ENCODE data around the gene SLIRP. TPM values are rescaled to one million over a fixed set of nuclear protein-coding genes. Genes with fewer than 3 reads are reported as not detected.

SLIRP gene
- total and polyA plus RNA-seq, 8 donors: 68.6 to 93.9 (median 75.1) TPM

DNA sequence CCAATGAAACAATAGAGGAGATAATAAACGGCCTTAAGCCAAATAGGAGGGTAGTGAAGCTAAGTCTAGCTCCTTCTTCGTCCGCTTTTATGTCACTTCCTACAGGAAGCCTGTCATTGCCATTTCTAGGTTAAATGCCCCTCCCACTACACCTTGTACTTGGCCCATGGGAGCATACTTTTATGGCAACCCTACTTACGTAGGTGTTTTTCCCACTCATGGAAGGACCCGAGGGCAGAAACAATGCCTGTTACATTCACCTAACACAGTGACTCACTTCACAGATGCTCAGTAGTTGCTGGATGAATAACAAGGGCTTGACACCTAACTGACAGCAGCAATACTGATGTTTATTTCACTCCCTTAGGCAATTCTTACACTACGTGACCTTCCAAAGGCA, 44.6 kb upstream of the SLIRP start:
- no peak for DNase-seq
- no peaks in the 10 kb centered on the region for H3K36me3 ChIP-seq
- no peak for ATAC-seq
- H3K4me3 ChIP-seq: no peak overlapping the region
- intact Hi-C loops (cut with DNase I): no loop called here
- H3K4me1 ChIP-seq: peaks cover 0 to 26% of the 10 kb centered on the region in 2 donors
- no peak overlapping the region for H3K27ac ChIP-seq
- no peaks in the 10 kb centered on the region for H3K9me3 ChIP-seq
- TF ChIP-seq, protein P1, sequence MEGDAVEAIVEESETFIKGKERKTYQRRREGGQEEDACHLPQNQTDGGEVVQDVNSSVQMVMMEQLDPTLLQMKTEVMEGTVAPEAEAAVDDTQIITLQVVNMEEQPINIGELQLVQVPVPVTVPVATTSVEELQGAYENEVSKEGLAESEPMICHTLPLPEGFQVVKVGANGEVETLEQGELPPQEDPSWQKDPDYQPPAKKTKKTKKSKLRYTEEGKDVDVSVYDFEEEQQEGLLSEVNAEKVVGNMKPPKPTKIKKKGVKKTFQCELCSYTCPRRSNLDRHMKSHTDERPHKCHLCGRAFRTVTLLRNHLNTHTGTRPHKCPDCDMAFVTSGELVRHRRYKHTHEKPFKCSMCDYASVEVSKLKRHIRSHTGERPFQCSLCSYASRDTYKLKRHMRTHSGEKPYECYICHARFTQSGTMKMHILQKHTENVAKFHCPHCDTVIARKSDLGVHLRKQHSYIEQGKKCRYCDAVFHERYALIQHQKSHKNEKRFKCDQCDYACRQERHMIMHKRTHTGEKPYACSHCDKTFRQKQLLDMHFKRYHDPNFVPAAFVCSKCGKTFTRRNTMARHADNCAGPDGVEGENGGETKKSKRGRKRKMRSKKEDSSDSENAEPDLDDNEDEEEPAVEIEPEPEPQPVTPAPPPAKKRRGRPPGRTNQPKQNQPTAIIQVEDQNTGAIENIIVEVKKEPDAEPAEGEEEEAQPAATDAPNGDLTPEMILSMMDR (IDR thresholded peaks at IDR 0.05): no peak
- no peaks in the 10 kb centered on the region for H3K27me3 ChIP-seq

DNA sequence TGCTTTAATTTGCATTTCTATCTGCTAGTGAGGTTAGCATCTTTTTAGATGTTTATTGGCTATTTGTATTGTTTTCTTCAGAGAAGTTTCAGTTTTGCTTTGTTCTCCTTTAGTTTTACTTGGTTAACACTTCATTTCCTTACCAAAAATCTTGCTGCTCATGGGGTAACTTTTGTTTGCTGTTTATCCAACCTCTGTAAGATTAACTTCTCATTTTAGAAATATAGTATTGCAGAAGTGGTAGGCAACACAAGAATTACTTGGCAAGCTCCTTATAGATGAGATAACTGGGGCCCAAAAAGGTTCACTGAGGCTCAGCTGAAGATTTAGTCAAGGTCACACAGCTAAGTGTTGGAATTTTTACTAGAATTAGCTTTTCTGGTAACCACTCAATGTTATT, 40.6 kb upstream of the SLIRP start:
- intact Hi-C loops (cut with DNase I): no loop called here
- DNase-seq: no peak

DNA sequence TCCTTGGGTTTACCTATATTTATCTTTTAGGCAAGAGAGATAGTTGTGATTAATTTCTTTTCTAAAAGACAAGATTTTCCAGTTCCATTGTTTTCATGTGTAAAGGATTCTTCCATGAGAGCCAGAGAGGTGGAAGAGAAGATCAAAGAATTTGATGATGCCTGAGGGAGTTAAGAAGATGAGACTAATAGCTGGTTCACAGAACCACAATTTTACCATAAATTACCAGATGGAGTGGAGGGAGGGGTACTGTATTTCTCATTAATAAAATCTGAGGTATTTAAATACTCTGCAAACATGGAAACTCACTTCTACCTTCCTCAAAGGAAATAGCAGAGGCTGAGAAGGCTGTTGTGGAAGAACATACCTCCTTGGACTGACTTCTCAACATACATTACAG, 34.7 kb upstream of the SLIRP start:
- Histone ChIP-seq H3K36me3 (peaks cover 0 to 56% of the 10 kb centered on the region in 2 donors), H3K4me3 (no peak overlapping the region), H3K27ac (no peak overlapping the region), H3K27me3 (no peaks in the 10 kb centered on the region), H3K9me3 (no peaks in the 10 kb centered on the region), H3K4me1 (peaks cover 0 to 4% of the 10 kb centered on the region in 2 donors)
- TF ChIP-seq, protein P1 (IDR thresholded peaks at IDR 0.05): no peak
- DNase-seq (no peak), ATAC-seq (no peak)
- intact Hi-C loops (cut with DNase I): no loop called here

More for the DNA sequence above, 40.6 kb upstream of the SLIRP start:
- ATAC-seq: no peak
- H3K27me3 ChIP-seq: no peaks in the 10 kb centered on the region
- H3K27ac ChIP-seq: no peak overlapping the region
- peaks cover 0 to 9% of the 10 kb centered on the region in 2 donors for H3K4me1 ChIP-seq
- H3K9me3 ChIP-seq: no peaks in the 10 kb centered on the region
- H3K4me3 ChIP-seq: no peak overlapping the region
- H3K36me3 ChIP-seq: peaks cover 0 to 9% of the 10 kb centered on the region in 2 donors
- TF ChIP-seq, protein P1 (IDR thresholded peaks at IDR 0.05): no peak

DNA sequence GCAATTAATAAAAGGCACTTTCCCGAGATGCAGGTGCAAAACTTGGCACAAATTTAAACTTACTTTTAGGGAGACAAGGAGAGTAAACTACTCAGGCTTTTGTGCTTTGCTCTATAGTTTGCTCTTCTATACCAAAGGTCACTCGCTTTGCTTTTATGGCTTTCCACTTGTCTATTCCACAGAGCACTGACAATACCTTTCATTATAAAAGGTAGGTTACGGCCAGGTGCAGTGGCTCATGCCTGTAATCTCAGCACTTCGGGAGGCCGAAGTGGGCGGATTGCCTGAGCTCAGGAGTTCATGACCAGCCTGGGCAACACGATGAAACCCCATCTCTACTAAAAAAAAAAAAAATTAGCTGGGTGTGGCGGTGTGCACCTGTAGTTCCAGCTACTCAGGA, 33.0 kb upstream of the SLIRP start:
- H3K9me3 ChIP-seq: no peaks in the 10 kb centered on the region
- no peaks in the 10 kb centered on the region for H3K27me3 ChIP-seq
- H3K4me1 ChIP-seq: no peaks in the 10 kb centered on the region
- peaks cover 0 to 73% of the 10 kb centered on the region in 2 donors for H3K36me3 ChIP-seq
- ATAC-seq (no peak), DNase-seq (no peak)
- TF ChIP-seq, protein P1 (IDR thresholded peaks at IDR 0.05): no peak
- no peak overlapping the region for H3K4me3 ChIP-seq
- intact Hi-C loops (cut with DNase I): no loop called here
- H3K27ac ChIP-seq: no peak overlapping the region

DNA sequence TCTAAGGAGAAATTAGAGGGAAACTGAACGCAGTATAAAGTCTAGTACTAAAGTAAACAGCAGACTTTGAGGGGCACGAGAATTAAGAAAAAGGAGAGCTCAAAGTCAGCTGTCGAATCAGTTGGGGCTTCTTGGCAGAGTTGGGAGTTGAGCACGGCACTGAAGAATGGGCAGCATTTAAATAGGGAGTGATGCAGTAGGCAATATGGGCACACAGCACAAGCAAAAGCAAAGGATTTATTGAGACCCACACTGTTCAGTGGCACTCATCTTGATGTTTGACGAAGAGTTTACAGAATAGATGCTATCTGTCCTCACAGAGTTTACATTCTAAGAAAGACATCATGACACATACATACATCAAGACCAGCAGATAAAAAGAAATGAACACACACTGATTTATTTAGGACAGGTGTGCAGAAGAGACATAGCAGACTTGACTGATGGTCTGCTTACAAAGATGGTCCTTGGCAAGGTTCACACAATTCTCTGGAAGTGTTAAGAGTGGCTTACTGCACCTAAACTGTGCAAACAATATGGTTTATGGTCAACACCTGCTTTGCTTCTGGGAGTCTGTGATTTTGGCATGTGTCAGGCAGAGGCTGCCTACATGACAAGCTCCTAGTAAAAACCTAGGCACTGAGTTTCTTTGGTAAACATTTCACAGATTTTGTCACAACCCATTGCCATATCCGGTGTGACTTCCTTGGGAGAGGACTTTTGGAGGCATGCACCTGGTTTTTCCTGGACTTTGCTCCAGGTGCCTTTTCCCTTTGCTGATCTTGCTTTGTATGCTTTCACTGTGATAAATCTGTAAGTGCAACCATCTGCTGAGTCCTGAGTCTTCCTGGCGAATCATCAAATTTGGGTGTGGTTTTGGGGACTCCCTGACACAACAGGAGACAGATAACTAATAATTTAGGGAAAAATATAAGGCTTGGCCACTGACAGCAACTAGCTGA, 26.4 kb upstream of the SLIRP start:
- no peak for DNase-seq
- Histone ChIP-seq H3K4me1 (peaks cover 0 to 12% of the 10 kb centered on the region in 2 donors), H3K27me3 (no peaks in the 10 kb centered on the region), H3K4me3 (no peak overlapping the region), H3K36me3 (peaks cover 0 to 45% of the 10 kb centered on the region in 2 donors), H3K9me3 (no peaks in the 10 kb centered on the region), H3K27ac (peak overlapping the region in 1 of 2 donors; percentile 48)
- intact Hi-C loops (cut with DNase I): no loop called here
- ATAC-seq: peak; percentile 65
- TF ChIP-seq, protein P1 (IDR thresholded peaks at IDR 0.05): no peak
